OCI-LY3 (cell line): ENCODE results near the gene MAPKBP1.
"Not testable (repeated sequence)": the region's sequence is repeated elsewhere in the genome, so short reads cannot be mapped to it uniquely, and the experiment has no call there.

ENCODE experiments used
- H2AFZ ChIP-seq: fragments of 200-600, 300-600 bp; shearing (Covaris generic); 2 replicates; pipeline ENCODE4 v1.6.0; 2014; ENCODE audit warnings: antibody characterized with exemption, low read depth, low read length
- H3K27ac ChIP-seq: fragments of 200-600, 300-600 bp; sonication (generic); 2 replicates; pipeline ENCODE4 v1.5.1; 2014; ENCODE audit warnings: mild to moderate bottlenecking, low read length, moderate library complexity, mixed read lengths
- H3K27me3 ChIP-seq: fragments of 200-600, 300-600 bp; sonication (generic); 2 replicates; pipeline ENCODE4 v1.6.1; 2014; ENCODE audit warnings: low read depth, low read length, mixed read lengths
- H3K36me3 ChIP-seq: fragments of 200-600, 300-600 bp; sonication (generic); replicated peaks from 2 replicates; pipeline ENCODE3; 2014; ENCODE audit warnings: low read depth, low read length, mixed read lengths
- H3K4me1 ChIP-seq: fragments of 300-600, 200-600 bp; sonication (generic); 2 replicates; pipeline ENCODE4 v1.6.1; 2014; ENCODE audit warnings: low read length, mixed read lengths
- H3K4me2 ChIP-seq: fragments of 200-600, 300-600 bp; sonication (generic); 2 replicates; pipeline ENCODE4 v1.6.1; 2014; ENCODE audit warnings: low read length, mixed read lengths
- H3K4me3 ChIP-seq: fragments of 300-600, 200-600 bp; sonication (generic); 2 replicates; pipeline ENCODE4 v1.5.1; 2014; ENCODE audit warnings: antibody characterized with exemption, mild to moderate bottlenecking, low read length, moderate library complexity
- H3K79me2 ChIP-seq: fragments of 300-600, 200-600 bp; shearing (Covaris generic); 2 replicates; pipeline ENCODE4 v1.6.1; 2014; ENCODE audit warnings: mild to moderate bottlenecking, low read length, mixed read lengths
- H3K9ac ChIP-seq: fragments of 300-600, 200-600 bp; shearing (Covaris generic); 2 replicates; pipeline ENCODE4 v1.6.0; 2014; ENCODE audit warnings: mild to moderate bottlenecking, low read length, moderate library complexity
- H3K9me3 ChIP-seq: fragments of 200-600, 300-600 bp; shearing (Covaris generic); 2 replicates; pipeline ENCODE4 v1.6.1; 2014; ENCODE audit warnings: low read length, mixed read lengths; ENCODE audit not compliant: insufficient read depth
- H4K20me1 ChIP-seq: fragments of 200-600, 300-600 bp; sonication (generic); 2 replicates; pipeline ENCODE4 v1.6.1; 2016; ENCODE audit warnings: low read length, mixed read lengths; ENCODE audit not compliant: insufficient read depth
- EZH2phosphoT487 ChIP-seq: fragments of 200-600 bp; shearing (Covaris generic); IDR thresholded peaks from 2 replicates; pipeline ENCODE4 v1.6.1; 2018; ENCODE audit warnings: antibody characterized with exemption, mixed run types, low read depth
- TF ChIP-seq, protein P1 (sequence below): fragments of 200-600, 300-600 bp; sonication (generic); IDR thresholded peaks from 2 replicates; pipeline ENCODE4 v1.5.1; 2014; ENCODE audit warnings: antibody characterized with exemption, low read length, low read depth

MAPKBP1 gene

DNA sequence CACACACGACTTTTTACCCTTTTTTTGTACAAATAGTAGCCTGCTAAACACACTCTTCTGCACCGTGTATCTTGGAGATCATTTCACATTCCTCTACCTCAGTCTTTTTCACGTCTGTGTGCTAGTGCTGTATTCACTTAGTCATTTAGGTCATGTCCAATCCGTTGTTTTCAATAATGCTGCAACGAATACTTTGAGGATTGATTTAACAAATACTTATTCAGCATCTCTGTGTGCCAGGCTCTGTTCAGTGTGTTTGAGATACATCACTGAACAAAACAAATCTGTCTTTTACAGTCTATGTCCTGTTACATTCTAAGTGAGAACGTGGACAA is 54.5 kb downstream of the MAPKBP1 start:
- Histone ChIP-seq H3K9me3 (no peaks in the 10 kb centered on the region), H4K20me1 (no peaks in the 10 kb centered on the region), H3K79me2 (no peaks in the 10 kb centered on the region), H3K4me2 (peak overlapping the region; percentile 79), H2AFZ (0 out of 2 replicates have a peak overlapping the region, but pooled peaks have one; percentile 39), H3K9ac (peak overlapping the region; percentile 58), H3K4me1 (peaks cover 5% of the 10 kb centered on the region; the same call in 1 of the 2 replicates), H3K27me3 (no peaks in the 10 kb centered on the region), H3K27ac (no peak overlapping the region), H3K4me3 (peak overlapping the region; percentile 77), H3K36me3 (no peaks in the 10 kb centered on the region)
- no peak for TF ChIP-seq EZH2phosphoT487
- TF ChIP-seq, protein P1, sequence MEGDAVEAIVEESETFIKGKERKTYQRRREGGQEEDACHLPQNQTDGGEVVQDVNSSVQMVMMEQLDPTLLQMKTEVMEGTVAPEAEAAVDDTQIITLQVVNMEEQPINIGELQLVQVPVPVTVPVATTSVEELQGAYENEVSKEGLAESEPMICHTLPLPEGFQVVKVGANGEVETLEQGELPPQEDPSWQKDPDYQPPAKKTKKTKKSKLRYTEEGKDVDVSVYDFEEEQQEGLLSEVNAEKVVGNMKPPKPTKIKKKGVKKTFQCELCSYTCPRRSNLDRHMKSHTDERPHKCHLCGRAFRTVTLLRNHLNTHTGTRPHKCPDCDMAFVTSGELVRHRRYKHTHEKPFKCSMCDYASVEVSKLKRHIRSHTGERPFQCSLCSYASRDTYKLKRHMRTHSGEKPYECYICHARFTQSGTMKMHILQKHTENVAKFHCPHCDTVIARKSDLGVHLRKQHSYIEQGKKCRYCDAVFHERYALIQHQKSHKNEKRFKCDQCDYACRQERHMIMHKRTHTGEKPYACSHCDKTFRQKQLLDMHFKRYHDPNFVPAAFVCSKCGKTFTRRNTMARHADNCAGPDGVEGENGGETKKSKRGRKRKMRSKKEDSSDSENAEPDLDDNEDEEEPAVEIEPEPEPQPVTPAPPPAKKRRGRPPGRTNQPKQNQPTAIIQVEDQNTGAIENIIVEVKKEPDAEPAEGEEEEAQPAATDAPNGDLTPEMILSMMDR, result no peak

DNA sequence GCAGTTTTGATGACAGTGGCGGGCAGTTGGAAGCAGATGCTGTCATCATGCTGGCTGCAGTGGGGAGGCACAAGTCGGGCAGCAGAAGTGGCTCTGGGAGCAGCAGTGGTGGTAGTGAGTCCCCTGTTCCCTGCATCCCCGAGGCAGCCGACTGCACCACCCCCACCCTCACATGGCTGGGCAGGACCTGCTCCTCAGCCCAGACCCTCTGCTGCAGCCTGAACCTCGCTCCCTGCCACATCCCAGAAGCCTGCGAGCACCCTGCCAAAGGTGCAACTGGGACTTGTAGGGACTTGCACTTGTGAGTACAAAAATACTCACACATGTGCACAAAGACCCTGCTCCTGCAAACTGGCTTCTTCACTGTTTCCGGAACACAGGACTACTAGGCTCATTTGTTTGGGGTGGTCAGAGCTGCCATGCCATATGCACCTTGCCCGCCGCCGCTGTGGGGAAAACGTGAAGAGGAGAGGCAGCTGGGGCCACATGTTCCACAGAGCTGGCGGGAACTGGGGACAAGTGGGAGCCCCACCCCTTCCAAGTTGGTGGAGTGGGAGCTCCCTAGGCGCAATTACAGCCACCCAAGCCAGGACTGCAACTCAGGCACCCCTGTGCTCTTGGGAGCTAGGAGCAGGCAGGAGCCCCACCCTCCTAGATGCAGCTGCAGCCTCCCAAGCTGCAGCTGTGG is 55.8 kb downstream of the MAPKBP1 start:
- Histone ChIP-seq H2AFZ (no peak overlapping the region), H3K27ac (no peak overlapping the region), H3K4me3 (no peak overlapping the region), H3K27me3 (no peaks in the 10 kb centered on the region), H4K20me1 (no peaks in the 10 kb centered on the region), H3K9me3 (no peaks in the 10 kb centered on the region), H3K36me3 (no peaks in the 10 kb centered on the region), H3K79me2 (no peaks in the 10 kb centered on the region), H3K4me1 (peaks cover 5% of the 10 kb centered on the region; the same call in 1 of the 2 replicates), H3K9ac (no peak overlapping the region), H3K4me2 (no peak overlapping the region)
- TF ChIP-seq EZH2phosphoT487, result no peak
- TF ChIP-seq, protein P1, result no peak

DNA sequence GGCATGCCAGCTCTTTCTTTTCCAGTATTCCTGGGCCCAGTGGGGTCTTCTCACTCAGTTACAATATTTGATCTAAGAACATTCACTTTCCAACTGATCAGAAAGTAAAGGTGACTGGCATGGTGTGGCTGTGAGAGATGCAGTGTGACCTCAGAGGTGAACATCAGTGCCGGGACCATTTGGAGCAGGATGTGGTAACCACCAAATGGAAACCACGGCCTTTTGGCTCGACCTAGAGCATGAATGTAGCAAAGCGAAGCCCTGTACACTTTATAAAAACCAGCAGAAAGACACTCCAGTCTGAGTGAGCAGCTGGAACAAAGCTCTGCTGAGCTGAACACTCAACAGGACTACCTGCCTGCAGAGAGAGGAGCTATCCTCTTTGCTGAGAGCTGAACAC is 57.0 kb downstream of the MAPKBP1 start:
- not testable (repeated sequence) for H3K4me1 ChIP-seq, H3K4me3 ChIP-seq, H3K27ac ChIP-seq, H2AFZ ChIP-seq, H3K9ac ChIP-seq, H4K20me1 ChIP-seq, H3K79me2 ChIP-seq, H3K36me3 ChIP-seq, H3K9me3 ChIP-seq, H3K27me3 ChIP-seq, H3K4me2 ChIP-seq

DNA sequence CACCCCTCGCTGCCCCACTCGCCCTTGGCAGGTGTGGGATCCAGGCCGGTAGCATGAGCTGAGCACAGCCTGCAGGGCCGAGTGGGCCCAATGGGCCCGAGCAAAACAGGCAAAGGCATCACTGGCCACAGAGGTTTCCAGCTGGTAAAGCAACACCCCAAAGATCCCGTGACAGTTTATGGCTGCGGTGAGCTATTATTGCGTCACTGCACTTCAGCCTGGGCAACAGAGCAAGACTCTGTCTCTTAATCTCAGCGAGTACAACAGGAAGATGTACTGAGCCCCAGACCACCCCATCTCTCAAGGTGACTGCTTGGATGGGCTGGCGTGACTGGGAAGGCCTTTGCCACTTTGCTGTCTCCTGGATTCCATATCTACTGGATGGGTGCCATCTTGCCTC is 57.9 kb downstream of the MAPKBP1 start:
- no peaks in the 10 kb centered on the region for H4K20me1 ChIP-seq
- TF ChIP-seq EZH2phosphoT487, result no peak
- TF ChIP-seq, protein P1, result no peak
- H3K79me2 ChIP-seq, result no peaks in the 10 kb centered on the region
- H3K27me3 ChIP-seq, result no peaks in the 10 kb centered on the region
- peaks cover 5% of the 10 kb centered on the region; the same call in 1 of the 2 replicates for H3K4me1 ChIP-seq
- H3K4me3 ChIP-seq, result no peak overlapping the region
- H3K4me2 ChIP-seq, result no peak overlapping the region
- H3K36me3 ChIP-seq, result no peaks in the 10 kb centered on the region
- H2AFZ ChIP-seq, result no peak overlapping the region
- no peaks in the 10 kb centered on the region for H3K9me3 ChIP-seq
- no peak overlapping the region for H3K9ac ChIP-seq
- H3K27ac ChIP-seq, result no peak overlapping the region
